ENCODE results near the gene CEACAM16. TPM values are rescaled to one million over a fixed set of nuclear protein-coding genes. Genes with fewer than 3 reads are reported as not detected.

Gene CEACAM16
- total RNA-seq, 1 donor from 2014 or later: not detected

DNA sequence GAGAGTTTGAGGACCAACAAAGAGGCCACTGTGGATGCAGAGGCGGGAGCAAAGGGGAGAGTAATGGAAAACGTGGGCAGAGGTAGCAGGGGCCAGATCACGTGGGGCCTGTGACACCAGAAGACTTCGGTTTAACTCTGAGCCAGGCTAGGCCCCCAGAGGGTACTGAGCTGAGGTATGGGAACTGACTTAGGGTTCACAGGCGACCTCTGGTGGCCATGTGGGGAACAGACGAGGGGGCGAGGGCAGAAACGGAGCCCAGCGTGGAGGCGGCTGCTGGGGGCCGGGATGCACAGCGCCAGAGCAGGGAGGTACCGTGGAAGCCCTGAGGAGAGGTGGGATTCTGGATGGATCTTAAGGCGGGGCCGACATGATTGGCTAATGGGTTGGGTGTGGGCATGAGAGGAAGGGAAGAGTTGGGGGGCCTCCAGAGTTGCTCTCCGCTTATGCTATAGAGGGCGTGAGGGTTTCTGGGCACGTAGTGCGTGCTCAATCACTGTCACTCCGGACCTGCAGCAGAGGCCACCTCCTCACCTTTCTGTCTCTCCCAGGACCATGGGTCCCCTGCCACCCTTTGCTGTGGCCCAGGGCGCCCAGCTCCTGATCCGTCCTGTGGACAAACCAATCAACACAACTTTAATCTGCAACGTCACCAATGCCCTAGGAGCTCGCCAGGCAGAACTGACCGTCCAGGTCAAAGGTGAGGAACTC lies 41.6 kb upstream of the CEACAM16 start:
- H3K27ac ChIP-seq: no peak overlapping the region
- no peaks in the 10 kb centered on the region for H3K27me3 ChIP-seq
- H3K9me3 ChIP-seq: no peaks in the 10 kb centered on the region
- intact Hi-C loops (cut with DNase I): loop anchor here (5.0 kb wide), 1 partner anchor 70 kb away; no protein-coding TSS in a partner anchor
- TF ChIP-seq POLR2A (IDR thresholded peaks at IDR 0.05) (no peak), CTCF (IDR thresholded peaks at IDR 0.05) (peak; percentile 68 to 89 (median 85))
- H3K4me1 ChIP-seq: peaks cover 9% of the 10 kb centered on the region
- no peak for DNase-seq (ENCODE audit: extremely low spot score in 2 of 2)
- H3K36me3 ChIP-seq: peaks cover 0 to 65% of the 10 kb centered on the region in 2 donors
- no peak overlapping the region for H3K4me3 ChIP-seq

DNA sequence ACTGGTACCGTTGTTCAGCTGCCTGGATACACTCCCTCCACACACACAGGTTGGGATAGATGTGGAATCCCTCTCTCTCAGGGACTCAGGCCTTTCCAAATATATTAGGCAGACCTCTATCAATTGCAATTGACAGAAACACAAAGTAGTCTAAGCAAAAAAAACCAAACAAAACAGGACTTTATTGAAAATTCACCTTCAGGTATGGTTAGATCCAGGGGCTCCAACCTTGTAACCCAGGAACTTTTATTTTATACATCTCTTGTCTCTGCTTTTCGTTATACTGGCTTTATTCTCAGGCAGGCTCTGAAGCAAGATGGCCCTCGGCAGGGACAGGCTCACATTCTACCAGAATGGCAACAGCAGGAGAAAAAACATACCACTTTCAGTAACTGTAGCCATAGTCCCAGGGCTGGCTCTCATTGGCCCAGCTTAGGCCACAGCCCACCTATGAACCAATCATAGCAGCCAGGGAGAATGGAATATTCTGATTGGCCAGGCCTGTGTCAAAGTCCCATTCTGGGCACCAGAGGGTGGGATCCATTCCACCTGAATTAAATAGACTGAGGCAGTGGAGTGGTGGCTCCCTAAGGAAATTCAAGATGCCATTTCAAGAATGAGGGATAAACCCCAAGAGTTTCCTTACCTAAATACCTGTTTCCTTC lies 40.8 kb upstream of the CEACAM16 start:
- H3K27me3 ChIP-seq: no peaks in the 10 kb centered on the region
- peaks cover 0 to 59% of the 10 kb centered on the region in 2 donors for H3K36me3 ChIP-seq
- no peaks in the 10 kb centered on the region for H3K9me3 ChIP-seq
- no peak for TF ChIP-seq CTCF (IDR thresholded peaks at IDR 0.05)
- no peak for TF ChIP-seq POLR2A (IDR thresholded peaks at IDR 0.05)
- no peak for TF ChIP-seq POLR2AphosphoS5 (IDR thresholded peaks at IDR 0.05; ENCODE audit: insufficient read depth in 1 of 2, low read depth in 1 of 2)
- no peak for DNase-seq (ENCODE audit: extremely low spot score in 2 of 2)
- H3K4me3 ChIP-seq: no peak overlapping the region
- no peak overlapping the region for H3K27ac ChIP-seq
- peaks cover 16% of the 10 kb centered on the region for H3K4me1 ChIP-seq
- intact Hi-C loops (cut with DNase I): loop anchor here (5.0 kb wide), 1 partner anchor 71 kb away; no protein-coding TSS in a partner anchor

DNA sequence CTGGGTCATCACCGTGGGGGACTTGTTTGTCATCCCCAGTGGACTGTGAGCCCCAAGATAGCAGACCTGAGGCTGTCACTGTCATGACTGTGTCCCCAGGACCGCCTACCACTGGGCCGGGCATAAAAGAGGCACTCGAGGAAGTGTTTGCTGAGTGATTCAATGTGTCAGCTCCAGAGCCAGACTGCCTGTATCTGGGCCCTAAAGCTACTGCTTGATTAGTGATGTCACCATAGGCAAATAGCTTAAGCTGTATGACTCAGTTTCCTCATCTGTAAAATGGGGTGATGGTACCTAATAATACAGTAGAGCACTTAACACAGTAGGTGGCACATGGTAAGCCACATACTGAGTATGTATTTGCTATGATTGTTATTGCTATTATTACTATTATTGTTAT lies 38.9 kb upstream of the CEACAM16 start:
- Histone ChIP-seq H3K4me1 (peaks cover 16% of the 10 kb centered on the region), H3K36me3 (peaks cover 0 to 42% of the 10 kb centered on the region in 2 donors), H3K27ac (no peak overlapping the region), H3K27me3 (no peaks in the 10 kb centered on the region), H3K9me3 (no peaks in the 10 kb centered on the region), H3K4me3 (no peak overlapping the region)
- DNase-seq (ENCODE audit: extremely low spot score in 2 of 2): no peak
- TF ChIP-seq POLR2AphosphoS5 (IDR thresholded peaks at IDR 0.05; ENCODE audit: insufficient read depth in 1 of 2, low read depth in 1 of 2) (no peak), CTCF (IDR thresholded peaks at IDR 0.05) (no peak), POLR2A (IDR thresholded peaks at IDR 0.05) (no peak)
- intact Hi-C loops (cut with DNase I): no loop called here

- no peaks in the 10 kb centered on the region for H3K27me3 ChIP-seq
- TF ChIP-seq POLR2A (IDR thresholded peaks at IDR 0.05) (no peak), POLR2AphosphoS5 (IDR thresholded peaks at IDR 0.05; ENCODE audit: insufficient read depth in 1 of 2, low read depth in 1 of 2) (no peak), CTCF (IDR thresholded peaks at IDR 0.05) (no peak)
- H3K4me3 ChIP-seq: no peak overlapping the region
- H3K9me3 ChIP-seq: no peaks in the 10 kb centered on the region
- peaks cover 16% of the 10 kb centered on the region for H3K4me1 ChIP-seq
- H3K27ac ChIP-seq: no peak overlapping the region
- intact Hi-C loops (cut with DNase I): no loop called here
- no peak for DNase-seq (ENCODE audit: extremely low spot score in 2 of 2)
- peaks cover 0 to 33% of the 10 kb centered on the region in 2 donors for H3K36me3 ChIP-seq
These were observed 37.7 kb upstream of the CEACAM16 start for GRCh38 chr19:44661205-44661604.

DNA sequence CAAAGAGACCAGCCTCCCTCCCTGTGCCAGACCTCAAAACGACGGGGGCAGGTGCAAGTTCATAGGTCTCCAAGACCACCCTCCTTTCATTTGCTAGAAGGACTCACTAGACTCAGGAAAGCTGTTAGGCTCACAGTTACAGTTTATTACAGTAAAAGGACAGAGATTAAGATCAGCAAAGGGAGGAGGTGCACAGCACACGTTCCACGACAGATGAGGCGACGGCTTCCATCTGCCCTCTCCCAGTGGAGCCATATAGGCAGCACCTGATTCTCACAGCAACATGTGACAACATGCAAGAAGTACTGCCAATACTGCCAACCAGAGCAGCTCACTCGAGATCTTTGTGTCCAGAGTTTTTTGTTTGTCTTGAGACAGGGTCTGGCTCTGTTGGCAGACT lies 37.0 kb upstream of the CEACAM16 start:
- Histone ChIP-seq H3K4me3 (no peak overlapping the region), H3K27me3 (no peaks in the 10 kb centered on the region), H3K4me1 (peaks cover 16% of the 10 kb centered on the region), H3K36me3 (peaks cover 0 to 27% of the 10 kb centered on the region in 2 donors), H3K9me3 (no peaks in the 10 kb centered on the region), H3K27ac (no peak overlapping the region)
- intact Hi-C loops (cut with DNase I): no loop called here
- no peak for TF ChIP-seq POLR2AphosphoS5 (IDR thresholded peaks at IDR 0.05; ENCODE audit: insufficient read depth in 1 of 2, low read depth in 1 of 2)
- no peak for TF ChIP-seq POLR2A (IDR thresholded peaks at IDR 0.05)
- no peak for TF ChIP-seq CTCF (IDR thresholded peaks at IDR 0.05)
- no peak for DNase-seq (ENCODE audit: extremely low spot score in 2 of 2)

Measured in vagina (tissue), 2 donors.